ENCODE measurements around the gene GPC6.

GPC6 gene

GRCh38 chr13:94246495-94246894 is 1019.9 kb downstream of the GPC6 start:
- no peak for DNase-seq (ENCODE audit: low read depth)
- Histone ChIP-seq H3K27me3 (replicated peaks; ENCODE audit: control insufficient read depth, insufficient read depth, low read length) (no peaks in the 10 kb centered on the region), H3K4me1 (ENCODE audit: control insufficient read depth, insufficient read depth, low read length) (peaks cover 8% of the 10 kb centered on the region), H3K9me3 (ENCODE audit: control insufficient read depth, low read length) (peaks cover 16% of the 10 kb centered on the region), H3K36me3 (ENCODE audit: control insufficient read depth, insufficient read depth, low read length, severe bottlenecking) (no peaks in the 10 kb centered on the region), H3K4me3 (ENCODE audit: low read length) (peak overlapping the region; percentile 18), H3K9ac (ENCODE audit: low read length) (no peak overlapping the region)

- H3K4me3 ChIP-seq (ENCODE audit: low read length) = no peak overlapping the region
- no peaks in the 10 kb centered on the region for H3K36me3 ChIP-seq (ENCODE audit: control insufficient read depth, insufficient read depth, low read length, severe bottlenecking)
- no peak overlapping the region for H3K9ac ChIP-seq (ENCODE audit: low read length)
- H3K9me3 ChIP-seq (ENCODE audit: control insufficient read depth, low read length) = peaks cover 16% of the 10 kb centered on the region
- DNase-seq (ENCODE audit: low read depth) = no peak
- H3K27me3 ChIP-seq (replicated peaks; ENCODE audit: control insufficient read depth, insufficient read depth, low read length) = no peaks in the 10 kb centered on the region
- peaks cover 19% of the 10 kb centered on the region for H3K4me1 ChIP-seq (ENCODE audit: control insufficient read depth, insufficient read depth, low read length)
These were observed 1021.3 kb downstream of the GPC6 start for GRCh38 chr13:94247890-94248289.

- no peaks in the 10 kb centered on the region for H3K27me3 ChIP-seq (replicated peaks; ENCODE audit: control insufficient read depth, insufficient read depth, low read length)
- DNase-seq (ENCODE audit: low read depth) = peak; percentile 43
- H3K4me1 ChIP-seq (ENCODE audit: control insufficient read depth, insufficient read depth, low read length) = peaks cover 19% of the 10 kb centered on the region
- no peaks in the 10 kb centered on the region for H3K36me3 ChIP-seq (ENCODE audit: control insufficient read depth, insufficient read depth, low read length, severe bottlenecking)
- H3K4me3 ChIP-seq (ENCODE audit: low read length) = no peak overlapping the region
- no peak overlapping the region for H3K9ac ChIP-seq (ENCODE audit: low read length)
- peaks cover 16% of the 10 kb centered on the region for H3K9me3 ChIP-seq (ENCODE audit: control insufficient read depth, low read length)
These were observed 1022.0 kb downstream of the GPC6 start for GRCh38 chr13:94248454-94249228.

GRCh38 chr13:94249512-94249911 is 1022.9 kb downstream of the GPC6 start:
- peak; percentile 74 for DNase-seq (ENCODE audit: low read depth)
- Histone ChIP-seq H3K4me1 (ENCODE audit: control insufficient read depth, insufficient read depth, low read length) (peaks cover 19% of the 10 kb centered on the region), H3K27me3 (replicated peaks; ENCODE audit: control insufficient read depth, insufficient read depth, low read length) (no peaks in the 10 kb centered on the region), H3K4me3 (ENCODE audit: low read length) (no peak overlapping the region), H3K9ac (ENCODE audit: low read length) (no peak overlapping the region), H3K36me3 (ENCODE audit: control insufficient read depth, insufficient read depth, low read length, severe bottlenecking) (no peaks in the 10 kb centered on the region), H3K9me3 (ENCODE audit: control insufficient read depth, low read length) (peaks cover 16% of the 10 kb centered on the region)

GRCh38 chr13:94251831-94252608 is 1025.4 kb downstream of the GPC6 start:
- H3K27me3 ChIP-seq (replicated peaks; ENCODE audit: control insufficient read depth, insufficient read depth, low read length) = no peaks in the 10 kb centered on the region
- H3K9me3 ChIP-seq (ENCODE audit: control insufficient read depth, low read length) = peaks cover 2% of the 10 kb centered on the region
- no peaks in the 10 kb centered on the region for H3K36me3 ChIP-seq (ENCODE audit: control insufficient read depth, insufficient read depth, low read length, severe bottlenecking)
- peaks cover 19% of the 10 kb centered on the region for H3K4me1 ChIP-seq (ENCODE audit: control insufficient read depth, insufficient read depth, low read length)
- DNase-seq (ENCODE audit: low read depth) = peak; percentile 15
- no peak overlapping the region for H3K4me3 ChIP-seq (ENCODE audit: low read length)
- no peak overlapping the region for H3K9ac ChIP-seq (ENCODE audit: low read length)

GRCh38 chr13:94254737-94255136 is 1028.1 kb downstream of the GPC6 start:
- Histone ChIP-seq H3K4me1 (ENCODE audit: control insufficient read depth, insufficient read depth, low read length) (peaks cover 12% of the 10 kb centered on the region), H3K36me3 (ENCODE audit: control insufficient read depth, insufficient read depth, low read length, severe bottlenecking) (no peaks in the 10 kb centered on the region), H3K9ac (ENCODE audit: low read length) (no peak overlapping the region), H3K9me3 (ENCODE audit: control insufficient read depth, low read length) (no peaks in the 10 kb centered on the region), H3K27me3 (replicated peaks; ENCODE audit: control insufficient read depth, insufficient read depth, low read length) (no peaks in the 10 kb centered on the region), H3K4me3 (ENCODE audit: low read length) (no peak overlapping the region)
- DNase-seq (ENCODE audit: low read depth) = peak; percentile 83

GRCh38 chr13:94256721-94257120 is 1030.1 kb downstream of the GPC6 start:
- H3K9me3 ChIP-seq (ENCODE audit: control insufficient read depth, low read length) = no peaks in the 10 kb centered on the region
- H3K9ac ChIP-seq (ENCODE audit: low read length) = no peak overlapping the region

GRCh38 chr13:94259984-94260383 is 1033.4 kb downstream of the GPC6 start:
- DNase-seq (ENCODE audit: low read depth) = no peak
- Histone ChIP-seq H3K36me3 (ENCODE audit: control insufficient read depth, insufficient read depth, low read length, severe bottlenecking) (no peaks in the 10 kb centered on the region), H3K9me3 (ENCODE audit: control insufficient read depth, low read length) (no peaks in the 10 kb centered on the region), H3K4me3 (ENCODE audit: low read length) (no peak overlapping the region), H3K9ac (ENCODE audit: low read length) (no peak overlapping the region), H3K4me1 (ENCODE audit: control insufficient read depth, insufficient read depth, low read length) (no peaks in the 10 kb centered on the region), H3K27me3 (replicated peaks; ENCODE audit: control insufficient read depth, insufficient read depth, low read length) (no peaks in the 10 kb centered on the region)

More at GRCh38 chr13:94256721-94257120, 1030.1 kb downstream of the GPC6 start:
- Histone ChIP-seq H3K4me3 (ENCODE audit: low read length) (no peak overlapping the region), H3K4me1 (ENCODE audit: control insufficient read depth, insufficient read depth, low read length) (peaks cover 8% of the 10 kb centered on the region), H3K27me3 (replicated peaks; ENCODE audit: control insufficient read depth, insufficient read depth, low read length) (no peaks in the 10 kb centered on the region), H3K36me3 (ENCODE audit: control insufficient read depth, insufficient read depth, low read length, severe bottlenecking) (no peaks in the 10 kb centered on the region)
- no peak for DNase-seq (ENCODE audit: low read depth)

GRCh38 chr13:94261163-94261562 is 1034.6 kb downstream of the GPC6 start:
- Histone ChIP-seq H3K36me3 (ENCODE audit: control insufficient read depth, insufficient read depth, low read length, severe bottlenecking) (no peaks in the 10 kb centered on the region), H3K27me3 (replicated peaks; ENCODE audit: control insufficient read depth, insufficient read depth, low read length) (no peaks in the 10 kb centered on the region), H3K4me1 (ENCODE audit: control insufficient read depth, insufficient read depth, low read length) (no peaks in the 10 kb centered on the region), H3K9ac (ENCODE audit: low read length) (no peak overlapping the region), H3K9me3 (ENCODE audit: control insufficient read depth, low read length) (no peaks in the 10 kb centered on the region), H3K4me3 (ENCODE audit: low read length) (no peak overlapping the region)
- DNase-seq (ENCODE audit: low read depth) = no peak

- H3K9me3 ChIP-seq (ENCODE audit: control insufficient read depth, low read length) = no peaks in the 10 kb centered on the region
- H3K9ac ChIP-seq (ENCODE audit: low read length) = no peak overlapping the region
- H3K36me3 ChIP-seq (ENCODE audit: control insufficient read depth, insufficient read depth, low read length, severe bottlenecking) = no peaks in the 10 kb centered on the region
- no peaks in the 10 kb centered on the region for H3K4me1 ChIP-seq (ENCODE audit: control insufficient read depth, insufficient read depth, low read length)
- no peak for DNase-seq (ENCODE audit: low read depth)
- H3K4me3 ChIP-seq (ENCODE audit: low read length) = no peak overlapping the region
- H3K27me3 ChIP-seq (replicated peaks; ENCODE audit: control insufficient read depth, insufficient read depth, low read length) = no peaks in the 10 kb centered on the region
These were observed 1036.4 kb downstream of the GPC6 start for GRCh38 chr13:94263038-94263437.

GRCh38 chr13:94267581-94268366 is 1041.2 kb downstream of the GPC6 start:
- no peaks in the 10 kb centered on the region for H3K27me3 ChIP-seq (replicated peaks; ENCODE audit: control insufficient read depth, insufficient read depth, low read length)
- H3K4me3 ChIP-seq (ENCODE audit: low read length) = no peak overlapping the region
- no peaks in the 10 kb centered on the region for H3K9me3 ChIP-seq (ENCODE audit: control insufficient read depth, low read length)
- H3K9ac ChIP-seq (ENCODE audit: low read length) = no peak overlapping the region
- no peak for DNase-seq (ENCODE audit: low read depth)
- peaks cover 8% of the 10 kb centered on the region for H3K4me1 ChIP-seq (ENCODE audit: control insufficient read depth, insufficient read depth, low read length)
- H3K36me3 ChIP-seq (ENCODE audit: control insufficient read depth, insufficient read depth, low read length, severe bottlenecking) = no peaks in the 10 kb centered on the region

All from adipocyte (in vitro differentiated cells).